Gastrocnemius medialis (tissue), 4 donors: ENCODE measurements around the gene PRKAG2.

Experiments
- POLR2A ChIP-seq, 2 donors: fragments of 450-650 bp; IDR thresholded peaks; one replicate each; pipeline ENCODE4 v1.6.1; 2017; ENCODE audit warnings: antibody characterized with exemption in 2 of 2, mild to moderate bottlenecking in 2 of 2, moderate library complexity in 2 of 2
- TF ChIP-seq, protein P1 (sequence below), 5 experiments: fragments of 450-650 bp in 3 of 5; fragments of 200-600 bp in 2 of 5; sonication (generic) in 2 of 5; IDR thresholded peaks in 4 of 5; conservative IDR thresholded peaks in 1 of 5; 1 replicate in 4 of 5; 2 replicates in 1 of 5; pipeline ENCODE4 v1.5.1; 2016 to 2019; ENCODE audit warnings: antibody characterized with exemption in 5 of 5, mild to moderate bottlenecking in 3 of 5, moderate library complexity in 3 of 5

- TF ChIP-seq, protein P1, sequence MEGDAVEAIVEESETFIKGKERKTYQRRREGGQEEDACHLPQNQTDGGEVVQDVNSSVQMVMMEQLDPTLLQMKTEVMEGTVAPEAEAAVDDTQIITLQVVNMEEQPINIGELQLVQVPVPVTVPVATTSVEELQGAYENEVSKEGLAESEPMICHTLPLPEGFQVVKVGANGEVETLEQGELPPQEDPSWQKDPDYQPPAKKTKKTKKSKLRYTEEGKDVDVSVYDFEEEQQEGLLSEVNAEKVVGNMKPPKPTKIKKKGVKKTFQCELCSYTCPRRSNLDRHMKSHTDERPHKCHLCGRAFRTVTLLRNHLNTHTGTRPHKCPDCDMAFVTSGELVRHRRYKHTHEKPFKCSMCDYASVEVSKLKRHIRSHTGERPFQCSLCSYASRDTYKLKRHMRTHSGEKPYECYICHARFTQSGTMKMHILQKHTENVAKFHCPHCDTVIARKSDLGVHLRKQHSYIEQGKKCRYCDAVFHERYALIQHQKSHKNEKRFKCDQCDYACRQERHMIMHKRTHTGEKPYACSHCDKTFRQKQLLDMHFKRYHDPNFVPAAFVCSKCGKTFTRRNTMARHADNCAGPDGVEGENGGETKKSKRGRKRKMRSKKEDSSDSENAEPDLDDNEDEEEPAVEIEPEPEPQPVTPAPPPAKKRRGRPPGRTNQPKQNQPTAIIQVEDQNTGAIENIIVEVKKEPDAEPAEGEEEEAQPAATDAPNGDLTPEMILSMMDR (IDR thresholded peaks at IDR 0.05 in 4 of 5, conservative IDR thresholded peaks at IDR 0.05 in 1 of 5): no peak
- no peak for TF ChIP-seq POLR2A (IDR thresholded peaks at IDR 0.05)
These were observed 212.6 kb downstream of the PRKAG2 start for GRCh38 chr7:151664268-151664667.
